Stimulated activated naive CD8-positive, alpha-beta T cell treated with anti-CD3 and anti-CD28 coated beads, Interleukin-15, amount 100 ng/mL, for 72 hours (primary cell): ENCODE data around the gene TP53I3.
"Not testable (repeated sequence)": the region's sequence is repeated elsewhere in the genome, so short reads cannot be mapped to it uniquely, and the experiment has no call there.

Experiments
- ATAC-seq: fragments of 150-1000 bp; cut with Tn5 transposase; 2 replicates; pipeline ENCODE4 v1.10.0; 2021; ENCODE audit warnings: mild to moderate bottlenecking, moderate library complexity
- DNase-seq, 2 donors: peaks; one replicate each; pipeline ENCODE4 v3.0.0; 2021 to 2022
- H3K27ac Mint-ChIP-seq, 2 donors: one replicate each; pipeline ENCODE4 v1.8.0; 2022; ENCODE audit warnings: mild to moderate bottlenecking in 2 of 2, mixed read lengths in 2 of 2, moderate library complexity in 2 of 2
- H3K27me3 Mint-ChIP-seq: one replicate; pipeline ENCODE4 v1.8.0; 2022; ENCODE audit warnings: mixed read lengths
- H3K4me1 Mint-ChIP-seq: one replicate; pipeline ENCODE4 v1.8.0; 2022; ENCODE audit warnings: mild to moderate bottlenecking, mixed read lengths
- H3K4me3 Mint-ChIP-seq, 2 donors: one replicate each; pipeline ENCODE4 v1.8.0; 2022; ENCODE audit warnings: mild to moderate bottlenecking in 2 of 2, mixed read lengths in 2 of 2, moderate library complexity in 1 of 2
- H3K9me3 Mint-ChIP-seq, 2 donors: one replicate each; pipeline ENCODE4 v1.8.0; 2022; ENCODE audit warnings: mixed read lengths in 2 of 2

TP53I3 gene

DNA sequence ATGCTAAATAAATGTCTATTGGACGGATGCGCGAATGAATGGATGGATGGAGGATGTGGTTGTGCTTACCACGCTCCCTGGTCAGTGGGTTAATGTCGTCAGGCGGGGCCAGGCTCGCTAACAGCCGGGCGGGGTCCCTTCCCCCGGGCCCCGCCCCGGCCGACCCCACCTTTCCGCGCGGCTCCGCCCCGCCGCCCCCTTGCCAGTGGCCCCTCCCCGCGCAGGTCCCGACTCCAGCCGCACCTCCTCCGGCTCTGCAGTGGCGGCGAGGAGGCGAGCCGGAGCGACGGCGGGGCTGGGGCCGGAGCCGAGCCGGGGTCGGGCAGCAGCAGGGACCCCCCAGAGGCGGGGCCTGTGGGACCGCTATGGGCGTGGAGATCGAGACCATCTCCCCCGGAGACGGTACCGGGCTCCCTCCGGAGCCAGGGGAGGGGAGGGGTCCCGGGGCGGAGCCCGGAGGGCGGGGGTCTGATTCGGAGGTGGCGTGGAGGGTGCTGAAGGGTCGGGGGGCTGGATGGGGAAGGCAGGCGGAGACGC is 35.1 kb downstream of the TP53I3 start, which contains the start of gene FKBP1B:
Gene FKBP1B (plus strand): TSS at position 257 of the 537 bp plus-strand sequence. CDS start 109 bp downstream, at position 366.
- Mint-ChIP-seq H3K4me3 (no peak within 1 kb of the TSS), H3K4me1 (peaks cover 31% of the 10 kb centered on the region), H3K27ac (no peak within 1 kb of the TSS), H3K9me3 (no peaks in the 10 kb centered on the region), H3K27me3 (peaks cover 10% of the 10 kb centered on the region)
- ATAC-seq (peak; percentile 24), DNase-seq (peak; percentile 54 to 56)

DNA sequence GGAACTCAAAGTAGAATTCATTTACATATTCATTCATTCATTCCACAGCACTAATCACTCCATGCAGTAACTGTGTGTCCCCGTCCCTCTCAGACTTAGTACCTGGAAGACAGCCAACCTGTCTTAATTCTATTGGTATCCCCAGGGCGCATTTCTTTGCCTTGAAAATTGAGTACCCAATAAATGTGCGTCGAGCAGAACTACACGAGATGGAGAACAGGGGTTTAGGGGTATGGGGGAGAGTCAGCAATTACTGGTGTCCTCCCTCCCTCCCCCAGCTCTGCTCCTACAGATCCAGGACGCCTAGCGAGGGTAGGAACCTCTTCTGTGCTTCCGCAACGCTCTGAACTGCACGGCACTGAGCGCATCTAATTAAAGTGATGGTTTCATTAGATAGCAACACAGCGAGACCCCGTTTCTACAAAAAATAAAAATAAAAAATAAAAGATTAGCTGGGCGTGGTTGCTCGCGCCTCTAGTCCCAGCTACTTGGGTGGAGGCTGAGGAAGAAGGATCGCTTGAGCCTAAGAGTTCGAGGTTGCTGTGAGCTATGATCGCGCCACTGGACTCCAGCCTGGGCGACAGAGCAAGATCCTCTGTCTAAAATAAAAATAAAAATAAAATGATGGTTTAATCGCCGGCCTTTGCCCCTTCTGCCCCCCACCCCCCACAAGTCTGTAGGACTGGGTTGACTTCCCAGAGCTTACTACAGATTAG is 35.7 kb downstream of the TP53I3 start:
- no peak overlapping the region for H3K4me3 Mint-ChIP-seq
- peaks cover 4% of the 10 kb centered on the region for H3K27me3 Mint-ChIP-seq
- no peak overlapping the region for H3K27ac Mint-ChIP-seq
- ATAC-seq (no peak), DNase-seq (peak in 1 of 2 donors; percentile 10)
- H3K4me1 Mint-ChIP-seq = peaks cover 31% of the 10 kb centered on the region
- H3K9me3 Mint-ChIP-seq = no peaks in the 10 kb centered on the region

GRCh38 chr2:24047703-24048033 is 37.0 kb downstream of the TP53I3 start:
- no peak for DNase-seq
- Mint-ChIP-seq H3K9me3 (no peaks in the 10 kb centered on the region), H3K27ac (peak overlapping the region in 1 of 2 donors; percentile 99), H3K4me1 (peaks cover 31% of the 10 kb centered on the region), H3K4me3 (peak overlapping the region; percentile 96 to 99), H3K27me3 (no peaks in the 10 kb centered on the region)
- ATAC-seq = no peak

DNA sequence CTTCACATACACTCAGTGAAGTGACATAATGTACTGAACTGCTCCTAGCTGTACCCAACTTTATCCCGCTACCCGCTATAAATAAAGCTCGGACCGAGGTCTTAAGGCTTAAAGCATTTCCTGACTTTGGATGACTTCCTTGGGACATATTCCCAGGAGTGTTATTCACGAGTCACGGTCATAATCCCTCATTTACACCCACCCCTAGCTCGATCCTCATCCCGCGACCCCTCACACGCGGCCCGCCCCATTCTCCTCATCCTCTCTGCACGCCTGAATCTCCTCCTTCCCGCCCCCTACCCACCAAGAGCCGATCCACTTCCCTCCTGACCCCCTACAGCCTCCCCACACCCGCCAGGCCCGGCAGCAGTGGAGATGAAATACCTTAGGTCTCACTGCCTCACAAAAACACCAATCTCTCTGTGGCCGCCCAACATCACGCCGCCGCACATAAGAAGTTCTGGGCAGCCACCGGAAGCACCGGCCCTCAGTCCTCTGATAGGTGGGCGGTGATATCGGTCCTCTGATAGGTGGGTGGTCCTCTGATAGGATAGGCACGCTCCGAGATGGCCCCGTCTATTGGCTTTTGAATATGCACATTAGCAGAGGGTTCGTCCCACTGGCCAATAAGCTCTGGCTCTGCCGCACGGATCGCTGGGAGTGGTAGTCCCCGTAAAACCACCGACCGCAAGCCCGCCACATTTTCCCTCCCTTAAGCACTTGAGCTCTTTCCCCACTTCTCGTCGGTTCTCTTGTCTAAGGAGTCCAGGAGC is 37.5 kb downstream of the TP53I3 start, which contains the start of gene WDCP:
Gene WDCP (minus strand): TSS at position 462 of the 773 bp plus-strand sequence. CDS start 7,897 bp downstream, outside the sequence.
- no peaks in the 10 kb centered on the region for H3K9me3 Mint-ChIP-seq
- ATAC-seq = peak; percentile 99
- DNase-seq = peak; percentile 88 to 95
- H3K27me3 Mint-ChIP-seq = no peaks in the 10 kb centered on the region
- peak within 1 kb of the TSS; percentile 96 to 99 for H3K4me3 Mint-ChIP-seq
- peaks cover 31% of the 10 kb centered on the region for H3K4me1 Mint-ChIP-seq
- H3K27ac Mint-ChIP-seq = peak within 1 kb of the TSS; percentile 94 to 99

DNA sequence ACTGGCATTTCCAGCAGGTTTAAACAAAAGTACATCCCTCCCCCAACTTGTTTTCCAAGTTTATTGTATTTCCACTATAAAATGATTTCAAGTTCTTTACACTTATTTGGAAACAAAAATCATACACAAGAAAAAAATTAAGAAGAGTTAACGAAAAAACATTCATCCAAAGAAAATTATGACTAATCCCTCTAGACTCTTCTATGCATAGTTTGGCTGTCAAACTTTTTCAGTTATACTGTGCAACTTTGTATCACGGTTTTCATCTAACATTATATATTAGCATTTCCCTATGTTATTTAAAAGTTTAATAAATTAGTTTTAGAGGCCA is 38.1 kb downstream of the TP53I3 start:
- no peaks in the 10 kb centered on the region for H3K9me3 Mint-ChIP-seq
- peak overlapping the region; percentile 96 to 99 for H3K4me3 Mint-ChIP-seq
- ATAC-seq (no peak), DNase-seq (no peak)
- no peak overlapping the region for H3K27ac Mint-ChIP-seq
- H3K27me3 Mint-ChIP-seq = no peaks in the 10 kb centered on the region
- H3K4me1 Mint-ChIP-seq = peaks cover 31% of the 10 kb centered on the region

DNA sequence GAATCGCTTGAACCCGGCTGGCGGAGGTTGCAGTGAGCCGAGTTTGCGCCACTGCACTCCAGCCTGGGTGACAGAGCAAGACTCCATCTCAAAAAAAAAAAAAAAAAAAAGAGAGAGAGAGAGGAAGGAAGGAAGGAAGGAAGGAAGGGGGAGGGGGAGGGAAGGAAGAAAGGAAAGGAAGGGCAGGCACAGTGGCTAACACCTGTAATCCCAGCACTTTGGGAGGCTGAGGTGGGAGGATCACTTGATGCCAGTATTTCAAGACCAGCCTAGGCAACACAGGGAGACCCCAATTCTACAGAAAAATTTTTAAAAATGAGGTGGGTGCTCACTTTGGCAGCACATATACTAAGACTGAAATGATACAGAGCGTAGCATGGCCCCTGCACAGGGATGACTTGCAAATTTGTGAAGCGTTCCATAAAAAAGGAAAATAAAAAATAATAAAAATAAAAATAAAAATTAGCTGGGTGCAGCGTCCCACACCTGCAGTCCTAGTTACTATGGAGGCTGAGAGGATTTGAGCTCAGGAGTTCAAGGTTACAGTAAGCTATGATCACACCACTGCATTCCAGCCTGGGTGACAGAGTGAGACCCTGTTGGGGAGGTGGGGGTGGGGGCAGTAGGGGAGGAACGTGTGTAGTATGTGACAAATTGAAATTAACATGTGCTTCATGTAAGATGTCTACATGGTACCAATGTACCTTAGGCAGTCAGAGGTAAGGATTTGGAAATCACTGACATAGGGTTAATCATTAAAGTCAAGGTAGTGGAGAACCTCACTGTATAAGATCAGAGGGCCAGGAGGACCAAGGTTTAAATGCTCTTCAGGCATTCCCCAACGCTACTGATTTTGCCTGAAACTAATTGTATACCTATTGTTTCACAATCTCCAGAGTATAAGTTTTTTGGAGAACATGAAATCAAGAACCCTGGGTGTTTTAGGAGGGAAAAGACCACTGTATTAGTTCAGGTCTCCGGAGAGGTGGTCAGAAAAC is 38.8 kb downstream of the TP53I3 start:
- Mint-ChIP-seq H3K4me1 (peaks cover 31% of the 10 kb centered on the region), H3K4me3 (peak overlapping the region; percentile 96 to 99), H3K9me3 (no peaks in the 10 kb centered on the region), H3K27ac (no peak overlapping the region), H3K27me3 (no peaks in the 10 kb centered on the region)
- ATAC-seq = no peak
- no peak for DNase-seq

- not testable (repeated sequence) for DNase-seq, H3K9me3 Mint-ChIP-seq, H3K27ac Mint-ChIP-seq, H3K4me3 Mint-ChIP-seq, ATAC-seq, H3K27me3 Mint-ChIP-seq
- peaks cover 31% of the 10 kb centered on the region for H3K4me1 Mint-ChIP-seq
Measured at GRCh38 chr2:24043133-24043532, 41.5 kb downstream of the TP53I3 start.

GRCh38 chr2:24040511-24040910 is 44.1 kb downstream of the TP53I3 start:
- H3K27ac Mint-ChIP-seq = peak overlapping the region in 1 of 2 donors; percentile 67
- no peaks in the 10 kb centered on the region for H3K9me3 Mint-ChIP-seq
- no peaks in the 10 kb centered on the region for H3K27me3 Mint-ChIP-seq
- H3K4me3 Mint-ChIP-seq = no peak overlapping the region
- ATAC-seq (no peak), DNase-seq (no peak)
- peaks cover 17% of the 10 kb centered on the region for H3K4me1 Mint-ChIP-seq

GRCh38 chr2:24038786-24039499 is 45.7 kb downstream of the TP53I3 start:
- Mint-ChIP-seq H3K4me3 (no peak overlapping the region), H3K9me3 (no peaks in the 10 kb centered on the region), H3K27ac (peak overlapping the region in 1 of 2 donors; percentile 59), H3K27me3 (no peaks in the 10 kb centered on the region), H3K4me1 (peaks cover 14% of the 10 kb centered on the region)
- DNase-seq (no peak), ATAC-seq (no peak)
